Measurements from ENCODE around the gene COL6A1. TPM values are rescaled to one million over a fixed set of nuclear protein-coding genes. Genes with fewer than 3 reads are reported as not detected.

COL6A1 gene
- polyA plus RNA-seq, 3 donors = 246 to 333 (median 311) TPM

DNA sequence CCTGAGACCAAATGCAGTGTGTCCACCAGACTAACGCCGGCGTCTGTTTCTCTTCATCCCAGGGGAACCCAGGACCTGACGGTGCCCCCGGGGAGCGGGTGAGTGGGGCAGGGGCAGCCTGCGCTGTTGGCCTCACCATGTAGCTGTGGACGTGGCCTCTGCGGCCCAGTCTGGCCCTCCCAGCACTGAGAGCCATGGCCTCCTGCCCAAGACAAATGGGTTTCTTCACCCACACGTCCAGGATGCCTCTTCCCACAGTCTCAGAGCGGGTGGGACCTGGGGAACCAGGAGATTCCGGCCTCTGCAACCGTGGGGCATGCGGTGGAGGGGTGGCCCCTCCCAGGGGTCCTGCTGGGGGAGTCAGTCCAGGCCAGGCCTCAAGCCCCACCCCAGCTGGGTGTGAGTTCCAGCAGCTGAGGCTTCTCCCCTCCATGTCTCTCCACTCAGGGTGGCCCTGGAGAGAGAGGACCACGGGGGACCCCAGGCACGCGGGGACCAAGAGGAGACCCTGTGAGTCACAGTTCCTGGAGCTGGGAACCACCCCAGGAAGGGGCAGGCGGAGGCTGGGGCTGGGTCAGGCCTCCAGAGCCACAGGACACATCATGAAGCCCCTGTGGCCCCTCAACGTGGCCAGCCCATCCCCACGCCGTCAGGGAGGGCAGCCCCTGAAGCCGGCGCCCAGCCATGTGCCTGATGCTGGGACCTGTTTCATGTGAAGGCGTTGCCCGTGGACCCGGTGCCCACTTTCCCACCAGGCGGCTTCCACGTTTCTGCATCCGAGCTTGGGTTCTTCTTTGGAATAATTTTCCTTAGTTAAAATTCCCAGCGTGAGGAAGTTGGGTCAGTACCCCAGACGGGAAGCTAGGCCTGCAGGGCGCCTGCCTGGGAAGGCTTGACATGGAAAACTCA lies 11.0 kb downstream of the COL6A1 start:
- no peak for DNase-seq

GRCh38 chr21:45993210-45994085 lies 11.9 kb downstream of the COL6A1 start:
- no peak for DNase-seq

- no peak for DNase-seq
Observed at GRCh38 chr21:45994086-45994661, 12.6 kb downstream of the COL6A1 start.

DNA sequence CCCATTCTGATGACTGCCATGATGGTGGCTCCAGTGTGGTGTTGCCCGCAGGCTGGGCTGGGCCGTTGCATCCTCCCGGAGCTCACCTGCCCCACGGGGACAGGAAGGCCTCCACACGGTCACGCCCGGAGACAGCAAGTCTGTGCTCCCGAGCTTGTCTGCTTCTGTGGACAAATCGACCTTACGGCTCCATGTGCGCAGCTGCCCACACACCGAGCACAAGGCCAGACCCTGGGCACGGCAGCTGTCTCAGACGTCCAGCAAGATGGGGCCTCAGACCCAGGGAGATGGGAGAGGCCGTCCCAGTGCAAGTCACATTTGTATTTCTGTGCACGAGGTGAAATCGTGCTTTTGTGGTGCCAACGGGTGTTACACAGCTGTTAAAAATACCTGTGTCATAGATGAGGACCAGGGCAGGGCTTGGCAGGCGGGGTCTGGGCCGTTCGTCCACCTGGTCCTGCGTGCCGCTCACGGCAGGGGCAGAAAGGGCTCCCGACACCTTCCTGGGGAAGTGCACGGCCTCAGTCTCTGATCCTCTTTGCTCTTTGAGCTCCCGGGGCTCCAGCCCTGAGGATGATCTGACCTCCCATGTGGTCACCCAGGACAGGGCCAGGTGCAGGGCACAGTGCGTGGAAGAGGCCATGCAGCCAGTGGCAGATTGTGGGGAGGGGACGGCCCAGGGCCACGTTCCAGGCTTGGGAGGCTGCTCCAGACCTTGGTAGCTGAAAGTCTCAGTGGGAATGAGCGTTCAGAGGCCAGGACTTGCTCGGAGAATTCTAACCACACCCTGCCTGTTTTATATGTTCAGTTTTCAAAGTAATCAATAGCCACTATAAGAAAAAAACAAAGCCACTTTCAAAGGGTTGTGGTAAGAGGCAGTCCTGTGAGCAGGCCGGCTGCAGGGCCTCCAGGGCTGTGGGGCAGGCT lies 13.5 kb downstream of the COL6A1 start:
- no peak for DNase-seq

- DNase-seq = no peak
Observed at GRCh38 chr21:45995686-45996179, 14.2 kb downstream of the COL6A1 start.

- no peak for DNase-seq
Observed at GRCh38 chr21:45996311-45997204, 15.0 kb downstream of the COL6A1 start.

DNA sequence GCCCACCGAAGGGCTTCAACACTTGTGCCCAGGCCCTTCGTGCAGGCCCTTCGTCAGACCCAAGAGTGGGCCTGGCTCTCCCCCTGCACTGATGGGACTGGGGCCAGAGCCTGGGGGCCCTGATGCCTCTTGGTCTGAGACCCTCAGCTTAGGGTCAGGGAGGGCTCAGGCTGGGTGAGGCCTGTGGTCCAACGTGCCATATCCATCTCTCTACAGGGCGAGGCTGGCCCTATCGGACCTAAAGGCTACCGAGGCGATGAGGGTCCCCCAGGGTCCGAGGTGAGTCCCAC lies 15.6 kb downstream of the COL6A1 start:
- DNase-seq = no peak

DNA sequence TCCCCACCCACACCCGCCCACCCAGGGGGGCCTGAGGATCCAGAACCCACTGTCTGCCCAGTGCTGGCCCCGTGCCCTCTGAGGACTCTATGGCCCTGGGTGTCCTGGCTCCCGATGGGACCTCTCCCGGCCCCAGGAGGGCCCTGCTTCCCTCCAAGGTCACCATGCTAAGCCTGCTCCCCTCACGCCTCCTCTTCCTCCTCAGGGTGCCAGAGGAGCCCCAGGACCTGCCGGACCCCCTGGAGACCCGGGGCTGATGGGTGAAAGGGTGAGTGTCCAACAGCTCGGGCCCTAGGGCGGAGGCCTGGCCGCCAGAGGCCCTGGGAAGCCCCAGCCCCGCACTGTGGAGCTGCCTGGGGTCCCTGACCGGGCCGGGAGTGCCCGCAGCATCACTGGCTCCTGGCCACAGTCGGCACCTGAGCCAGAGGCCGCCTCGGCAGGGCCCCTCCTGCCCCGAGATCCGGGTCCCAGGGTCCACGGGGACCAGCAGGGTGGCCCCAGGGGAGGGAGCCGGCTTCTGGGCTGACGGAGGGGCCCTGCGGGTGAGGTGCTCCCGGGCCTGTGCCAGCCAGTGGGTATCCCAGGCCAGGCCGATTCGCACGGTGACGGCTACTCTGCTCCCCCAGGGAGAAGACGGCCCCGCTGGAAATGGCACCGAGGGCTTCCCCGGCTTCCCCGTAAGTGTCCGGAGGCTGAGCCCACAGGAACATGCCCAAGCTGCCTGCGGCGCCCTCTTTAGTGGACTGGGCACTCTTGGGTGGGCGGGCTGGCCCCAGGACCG lies 16.1 kb downstream of the COL6A1 start:
- DNase-seq = no peak

DNA sequence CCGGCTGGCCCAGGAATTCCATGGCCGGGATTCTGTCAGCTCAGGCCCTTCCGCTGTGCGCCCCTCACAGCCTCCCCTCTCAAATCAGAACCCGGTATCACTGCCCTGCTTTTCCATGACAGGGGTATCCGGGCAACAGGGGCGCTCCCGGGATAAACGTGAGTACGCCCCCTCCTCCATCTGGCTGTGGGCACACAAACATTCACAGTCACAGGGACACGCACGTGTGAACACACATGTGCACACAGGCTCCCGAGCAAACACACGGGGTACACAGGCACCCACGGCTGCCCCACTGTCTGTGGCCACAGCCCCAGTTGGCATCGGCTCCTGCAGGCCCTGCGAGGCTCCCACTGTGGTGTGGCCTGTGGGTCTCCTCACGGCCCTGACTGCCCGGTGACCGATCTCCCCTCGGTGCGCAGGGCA lies 16.7 kb downstream of the COL6A1 start:
- DNase-seq = no peak

DNA sequence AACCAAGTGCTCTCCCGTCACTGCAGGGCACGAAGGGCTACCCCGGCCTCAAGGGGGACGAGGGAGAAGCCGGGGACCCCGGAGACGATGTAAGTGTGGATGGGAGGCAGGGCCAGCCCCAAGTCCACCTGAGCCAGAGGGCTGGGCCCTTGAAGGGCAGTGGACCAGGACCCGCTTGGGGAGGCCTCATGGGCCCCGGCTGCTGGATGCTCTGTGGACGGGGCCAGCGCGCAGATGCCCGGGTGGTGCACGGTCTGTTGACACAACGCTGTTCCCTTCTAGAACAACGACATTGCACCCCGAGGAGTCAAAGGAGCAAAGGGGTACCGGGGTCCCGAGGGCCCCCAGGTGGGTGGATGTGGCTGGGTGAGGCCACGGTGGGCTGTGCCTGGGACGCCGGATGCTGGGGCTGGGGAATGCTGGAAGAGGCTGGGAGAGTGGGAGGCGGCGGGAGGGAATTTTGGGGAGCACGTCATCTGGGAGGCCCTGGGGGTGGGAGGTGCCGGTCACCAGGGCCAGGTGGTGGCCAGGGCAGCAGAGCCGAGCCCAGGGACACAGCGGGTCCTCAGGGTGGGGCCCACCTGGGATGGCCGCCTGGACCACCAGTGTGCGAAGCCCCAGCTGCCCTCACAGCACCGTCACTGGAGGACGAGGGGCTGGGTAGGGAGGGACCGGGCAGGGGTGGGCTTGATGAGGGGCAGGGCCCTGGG lies 17.5 kb downstream of the COL6A1 start:
- DNase-seq = no peak

DNA sequence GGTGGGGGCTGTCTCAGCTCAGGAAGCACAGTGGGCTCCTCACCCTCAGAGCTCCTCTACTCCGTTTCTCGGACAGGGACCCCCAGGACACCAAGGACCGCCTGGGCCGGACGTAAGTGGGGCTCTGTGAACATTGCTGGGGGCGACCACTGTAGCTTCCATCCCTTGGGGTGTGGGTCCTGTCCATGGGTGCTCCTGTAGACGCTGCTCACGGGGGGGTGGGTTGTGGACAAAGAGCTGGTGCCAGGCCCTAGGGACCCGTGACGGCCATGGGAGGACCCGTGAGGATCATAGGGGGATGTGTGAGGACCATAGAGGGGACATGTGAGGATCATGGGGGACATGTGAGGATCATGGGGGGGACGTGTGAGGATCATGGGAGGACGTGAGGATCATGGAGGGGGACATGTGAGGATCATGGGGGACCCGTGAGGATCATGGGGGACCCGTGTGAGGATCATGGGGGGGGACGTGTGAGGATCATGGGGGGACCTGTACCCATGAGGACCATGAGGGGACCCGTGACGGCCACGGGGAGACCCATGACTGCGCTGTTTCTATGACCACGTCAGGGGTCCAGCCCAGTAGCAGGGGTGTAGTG lies 18.1 kb downstream of the COL6A1 start:
- DNase-seq = no peak

- DNase-seq = no peak
Observed at GRCh38 chr21:46000182-46000730, 18.7 kb downstream of the COL6A1 start.

DNA sequence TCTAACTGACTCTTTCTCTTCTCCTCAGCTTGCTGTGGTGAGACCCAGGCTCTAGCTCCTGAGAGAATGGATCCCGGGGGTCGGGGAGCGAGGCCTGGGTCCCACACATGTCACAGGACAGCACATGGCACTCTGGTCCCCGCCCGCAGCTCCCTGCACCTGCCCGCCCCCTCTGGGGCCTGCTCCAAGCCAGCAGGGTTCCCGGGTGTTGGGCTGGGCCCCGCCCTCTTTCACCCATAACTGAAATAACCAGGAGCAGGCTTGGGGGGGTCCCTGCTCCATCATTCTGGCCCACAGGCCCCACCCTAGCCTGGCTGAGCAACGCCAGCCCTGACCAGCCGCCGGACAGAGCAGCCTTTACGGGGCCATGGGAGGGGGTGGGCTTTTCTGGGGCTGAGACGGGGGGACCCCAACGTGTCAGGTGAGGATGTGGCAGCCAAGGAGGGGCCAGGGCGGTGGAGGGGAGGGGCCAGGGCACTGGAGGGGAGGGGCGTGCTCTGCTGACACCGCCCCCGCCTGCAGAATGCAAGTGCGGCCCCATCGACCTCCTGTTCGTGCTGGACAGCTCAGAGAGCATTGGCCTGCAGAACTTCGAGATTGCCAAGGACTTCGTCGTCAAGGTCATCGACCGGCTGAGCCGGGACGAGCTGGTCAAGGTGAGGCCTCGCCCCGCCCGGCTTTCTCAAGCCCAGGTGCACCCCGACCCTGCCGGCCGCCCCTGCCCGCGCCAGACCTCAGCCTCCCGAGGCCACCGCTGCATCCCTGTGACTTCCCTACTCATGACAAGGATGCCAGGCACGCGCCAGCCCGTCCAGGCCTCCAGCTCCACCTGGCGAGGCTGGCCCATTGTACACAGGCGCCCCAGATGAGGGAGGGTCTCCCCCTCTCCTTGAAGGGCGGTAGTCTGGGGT lies 19.4 kb downstream of the COL6A1 start:
- no peak for DNase-seq

DNA sequence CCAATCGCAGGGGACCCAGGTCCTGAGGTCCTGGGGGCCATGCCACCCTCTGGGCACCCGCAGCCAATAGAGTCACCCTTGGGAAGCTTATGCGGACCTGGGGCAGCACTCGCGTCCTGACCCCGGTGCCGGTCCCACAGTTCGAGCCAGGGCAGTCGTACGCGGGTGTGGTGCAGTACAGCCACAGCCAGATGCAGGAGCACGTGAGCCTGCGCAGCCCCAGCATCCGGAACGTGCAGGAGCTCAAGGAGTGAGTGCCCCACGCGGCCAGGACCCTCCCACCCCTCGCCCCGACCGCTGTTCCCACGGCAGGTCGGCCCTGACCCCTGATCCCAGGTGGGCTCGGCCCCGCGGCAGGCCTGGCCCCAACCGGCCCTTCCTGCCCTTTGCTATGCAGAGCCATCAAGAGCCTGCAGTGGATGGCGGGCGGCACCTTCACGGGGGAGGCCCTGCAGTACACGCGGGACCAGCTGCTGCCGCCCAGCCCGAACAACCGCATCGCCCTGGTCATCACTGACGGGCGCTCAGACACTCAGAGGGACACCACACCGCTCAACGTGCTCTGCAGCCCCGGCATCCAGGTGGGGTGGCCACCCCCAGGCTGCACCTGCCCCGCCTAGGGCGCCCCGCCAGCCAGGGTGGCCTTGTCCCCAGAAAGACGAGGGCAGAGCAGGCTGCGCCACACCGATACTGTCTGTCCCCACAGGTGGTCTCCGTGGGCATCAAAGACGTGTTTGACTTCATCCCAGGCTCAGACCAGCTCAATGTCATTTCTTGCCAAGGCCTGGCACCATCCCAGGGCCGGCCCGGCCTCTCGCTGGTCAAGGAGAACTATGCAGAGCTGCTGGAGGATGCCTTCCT lies 20.5 kb downstream of the COL6A1 start:
- no peak for DNase-seq

DNA sequence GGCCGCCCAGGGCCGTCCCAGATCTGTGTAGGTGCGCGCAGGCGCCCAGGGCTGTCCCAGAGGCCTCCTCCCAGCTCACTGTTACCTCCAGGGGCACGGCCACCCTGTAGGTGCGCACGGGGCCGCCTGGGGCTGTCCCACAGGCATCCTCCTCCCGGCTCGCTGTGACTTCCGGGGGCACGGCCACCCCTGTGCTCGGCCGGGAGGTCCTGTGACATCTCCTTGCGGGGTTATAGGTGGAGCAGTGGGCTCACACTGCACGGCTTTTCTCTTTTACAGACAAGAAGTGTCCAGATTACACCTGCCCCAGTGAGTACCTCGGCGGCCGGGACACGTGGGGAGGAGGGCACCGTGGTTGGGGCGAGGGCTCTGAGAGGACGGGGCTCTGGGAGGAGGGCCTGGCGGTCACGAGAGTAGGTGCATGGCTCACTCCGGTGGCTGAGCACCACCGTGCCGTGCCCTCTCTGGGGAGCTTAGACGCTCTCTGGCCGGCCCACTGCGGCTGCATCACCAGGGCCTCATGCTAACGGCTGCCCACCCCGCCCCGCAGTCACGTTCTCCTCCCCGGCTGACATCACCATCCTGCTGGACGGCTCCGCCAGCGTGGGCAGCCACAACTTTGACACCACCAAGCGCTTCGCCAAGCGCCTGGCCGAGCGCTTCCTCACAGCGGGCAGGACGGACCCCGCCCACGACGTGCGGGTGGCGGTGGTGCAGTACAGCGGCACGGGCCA lies 21.4 kb downstream of the COL6A1 start:
- no peak for DNase-seq

Data from renal pelvis (tissue), 4 donors.